Large intestine (tissue), 3 donors: ENCODE data around the gene TPT1. TPM values are rescaled to one million over a fixed set of nuclear protein-coding genes. Genes with fewer than 3 reads are reported as not detected.

Experiments used
- DNase-seq, 2 donors: peaks; one replicate each; pipeline versions ENCODE4 v3.0.0 to v3.0.0-alpha.2; 2013
- H3K27ac ChIP-seq: one replicate; pipeline ENCODE4 v1.5.1; 2013; ENCODE audit warnings: low read length
- H3K27me3 ChIP-seq: 2 replicates; pipeline ENCODE4 v1.6.1; 2013; ENCODE audit warnings: low read length; ENCODE audit not compliant: control insufficient read depth, insufficient read depth
- H3K36me3 ChIP-seq: 2 replicates; pipeline ENCODE4 v1.6.1; 2013; ENCODE audit warnings: low read length; ENCODE audit not compliant: control insufficient read depth, insufficient read depth
- H3K4me1 ChIP-seq: one replicate; pipeline ENCODE4 v1.6.1; 2013; ENCODE audit warnings: low read length; ENCODE audit not compliant: control insufficient read depth, insufficient read depth
- H3K4me3 ChIP-seq: one replicate; pipeline ENCODE4 v1.5.1; 2013; ENCODE audit warnings: low read length
- H3K9me3 ChIP-seq: one replicate; pipeline ENCODE4 v1.6.1; 2013; ENCODE audit warnings: mild to moderate bottlenecking, low read depth, low read length, moderate library complexity; ENCODE audit not compliant: control insufficient read depth
- WGBS: methylation state at CpG from one replicate; pipeline ENCODE4 v1.1.5; 2013; ENCODE audit warnings: low lambda C conversion rate; ENCODE audit not compliant: insufficient coverage; 5-methylcytosine and 5-hydroxymethylcytosine counted together
- polyA plus RNA-seq: library from polyadenylated mRNA; unstranded; fragments of 120-200 nt; gene quantifications from one replicate; pipeline ENCODE4 v1.2.1, GENCODE V29; 2013

Gene TPT1
- polyA plus RNA-seq, 1 donor = 9,736 TPM

- 13% methylated on average over 1 of the region's 3 CpGs for WGBS
- H3K36me3 ChIP-seq = no peaks in the 10 kb centered on the region
- H3K9me3 ChIP-seq = no peaks in the 10 kb centered on the region
- H3K4me1 ChIP-seq = no peaks in the 10 kb centered on the region
- DNase-seq = no peak
- H3K4me3 ChIP-seq = no peak overlapping the region
- no peaks in the 10 kb centered on the region for H3K27me3 ChIP-seq
- no peak overlapping the region for H3K27ac ChIP-seq
Measured at GRCh38 chr13:45328661-45329111, 12.3 kb downstream of the TPT1 start.

DNA sequence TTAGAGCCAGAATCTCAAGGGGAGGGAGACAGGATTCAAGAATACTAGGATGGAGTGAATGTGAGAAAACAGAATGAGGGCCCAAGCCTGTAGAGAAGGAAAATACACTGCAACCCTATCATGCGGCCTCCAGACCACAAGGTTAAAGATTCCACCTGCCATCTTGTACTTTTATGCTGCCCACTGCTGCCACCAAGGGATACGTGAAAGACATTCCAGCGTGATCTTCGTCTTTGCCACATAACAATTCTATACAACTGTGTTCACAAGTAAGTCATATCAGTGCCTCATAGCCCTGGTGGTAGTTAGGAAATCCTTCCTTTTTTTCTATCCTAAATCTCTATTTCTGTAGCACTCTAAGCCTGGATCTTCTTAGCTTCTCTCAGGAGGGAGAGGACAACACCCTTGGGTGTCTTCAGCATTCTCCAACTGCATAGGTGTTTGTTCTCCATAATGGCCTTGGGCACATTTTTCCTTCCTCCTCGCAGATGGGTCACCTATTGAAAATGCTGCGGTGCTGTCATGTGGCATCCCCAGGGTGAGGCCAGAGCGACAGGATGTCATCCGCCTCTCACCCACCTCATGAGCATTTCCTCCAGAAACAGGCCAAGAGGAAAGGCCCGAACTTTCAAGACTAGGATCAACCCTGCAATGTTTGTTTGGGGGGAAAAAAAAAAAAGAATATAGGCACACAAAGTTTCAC, 13.6 kb downstream of the TPT1 start:
- H3K27me3 ChIP-seq = no peaks in the 10 kb centered on the region
- 93% methylated on average over 2 of the region's 9 CpGs for WGBS
- DNase-seq = no peak
- H3K27ac ChIP-seq = no peak overlapping the region
- no peaks in the 10 kb centered on the region for H3K4me1 ChIP-seq
- no peak overlapping the region for H3K4me3 ChIP-seq
- no peaks in the 10 kb centered on the region for H3K36me3 ChIP-seq
- no peaks in the 10 kb centered on the region for H3K9me3 ChIP-seq

- Histone ChIP-seq H3K4me1 (no peaks in the 10 kb centered on the region), H3K27ac (no peak overlapping the region), H3K27me3 (no peaks in the 10 kb centered on the region), H3K4me3 (no peak overlapping the region), H3K9me3 (no peaks in the 10 kb centered on the region), H3K36me3 (no peaks in the 10 kb centered on the region)
- 100% methylated on average over 1 of the region's 4 CpGs for WGBS
- no peak for DNase-seq
Measured at GRCh38 chr13:45325806-45326205, 15.2 kb downstream of the TPT1 start.

DNA sequence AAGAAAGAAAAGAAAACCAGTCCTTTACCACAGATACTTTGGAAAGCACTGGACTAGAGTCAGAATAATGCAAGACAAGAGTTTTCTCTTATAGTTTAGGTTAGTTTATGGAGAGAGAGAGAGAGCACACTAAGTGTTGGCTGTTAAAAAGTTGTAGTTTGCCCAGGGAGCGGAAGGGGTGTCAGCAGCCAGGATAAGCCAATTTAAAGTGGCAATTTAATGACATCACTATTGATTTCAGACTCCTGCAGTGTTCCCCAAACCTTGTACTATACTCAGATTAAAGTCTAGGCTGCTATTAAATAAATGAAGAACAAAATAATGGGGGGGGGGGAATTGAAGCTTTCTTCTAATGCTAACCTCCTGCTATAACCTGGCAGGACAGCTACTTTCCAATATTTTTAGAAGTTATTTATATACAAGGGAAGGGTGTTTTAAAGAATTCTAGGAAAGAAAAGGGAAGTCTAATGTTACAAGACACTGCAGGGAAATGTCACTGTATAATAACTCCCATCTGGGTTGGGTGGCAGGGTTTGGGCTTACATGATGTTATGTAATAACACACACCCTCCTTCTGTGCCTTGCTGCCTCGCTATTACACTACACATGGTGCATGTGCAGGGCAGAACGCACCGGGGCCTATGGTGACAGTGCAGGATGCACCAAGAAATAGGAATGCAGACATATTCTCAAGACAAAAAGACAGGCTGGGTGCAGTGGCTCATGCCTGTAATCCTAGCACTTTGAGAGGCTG, 19.9 kb downstream of the TPT1 start:
- no CpG with 5 or more reads among the region's 4 CpGs for WGBS

DNA sequence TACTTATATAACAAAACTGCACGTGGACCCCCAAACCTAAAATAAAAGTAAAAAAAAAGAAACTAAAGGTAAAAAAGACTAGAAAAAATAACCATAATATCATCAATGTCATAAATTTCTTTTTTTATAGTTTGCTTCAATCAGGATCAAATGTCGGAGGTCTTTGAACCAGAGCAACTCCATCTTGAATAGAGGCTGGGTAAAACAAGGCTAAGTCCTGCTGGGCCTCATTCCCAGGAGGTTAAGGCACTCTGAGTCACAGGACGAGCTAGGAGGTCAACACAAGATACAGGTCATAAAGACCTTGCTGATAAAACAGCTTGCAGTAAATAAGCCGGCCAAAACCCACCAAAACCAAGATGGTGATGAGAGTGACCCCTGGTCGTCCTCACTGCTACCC, 24.0 kb downstream of the TPT1 start:
- Histone ChIP-seq H3K4me3 (no peak overlapping the region), H3K36me3 (no peaks in the 10 kb centered on the region), H3K4me1 (peaks cover 7% of the 10 kb centered on the region), H3K27me3 (no peaks in the 10 kb centered on the region), H3K9me3 (no peaks in the 10 kb centered on the region), H3K27ac (no peak overlapping the region)
- 80% methylated on average over 1 of the region's 5 CpGs for WGBS
- no peak for DNase-seq

More for the DNA sequence above, 19.9 kb downstream of the TPT1 start:
- Histone ChIP-seq H3K36me3 (no peaks in the 10 kb centered on the region), H3K27ac (no peak overlapping the region), H3K9me3 (no peaks in the 10 kb centered on the region), H3K27me3 (no peaks in the 10 kb centered on the region), H3K4me1 (peaks cover under 1% of the 10 kb centered on the region), H3K4me3 (no peak overlapping the region)
- DNase-seq = no peak

GRCh38 chr13:45316338-45316737, 24.6 kb downstream of the TPT1 start:
- peak overlapping the region; percentile 39 for H3K4me3 ChIP-seq

GRCh38 chr13:45315520-45316167, 25.3 kb downstream of the TPT1 start:
- no peak for DNase-seq
- Histone ChIP-seq H3K9me3 (no peaks in the 10 kb centered on the region), H3K4me3 (no peak overlapping the region), H3K36me3 (no peaks in the 10 kb centered on the region), H3K27me3 (no peaks in the 10 kb centered on the region), H3K4me1 (peaks cover 12% of the 10 kb centered on the region), H3K27ac (no peak overlapping the region)
- WGBS = 93% methylated on average over 4 of the region's 11 CpGs

More at GRCh38 chr13:45316338-45316737, 24.6 kb downstream of the TPT1 start:
- WGBS = 7% methylated on average over 2 of the region's 6 CpGs
- Histone ChIP-seq H3K27me3 (no peaks in the 10 kb centered on the region), H3K27ac (peak overlapping the region; percentile 41), H3K4me1 (peaks cover 7% of the 10 kb centered on the region), H3K36me3 (no peaks in the 10 kb centered on the region), H3K9me3 (no peaks in the 10 kb centered on the region)
- DNase-seq = peak in 1 of 2 donors; percentile 54

DNA sequence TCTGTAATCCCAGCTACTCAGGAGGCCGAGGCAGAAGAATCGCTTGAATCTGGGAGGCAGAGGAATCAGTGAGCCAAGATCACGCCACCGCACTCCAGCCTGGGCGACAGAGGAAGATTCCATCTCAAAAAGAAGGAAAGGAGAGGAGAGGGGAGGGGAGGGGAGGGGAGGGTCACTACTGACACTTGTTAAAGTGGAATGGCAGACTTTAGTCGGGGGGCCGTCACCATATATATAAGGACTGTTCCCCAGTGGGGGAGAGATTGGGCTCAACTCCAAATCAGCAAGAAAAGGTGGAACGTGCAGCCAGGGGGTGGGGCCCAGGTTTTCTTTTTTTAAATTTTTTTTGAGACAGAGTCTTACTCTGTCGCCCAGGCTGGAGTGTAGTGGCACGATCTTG, 26.2 kb downstream of the TPT1 start:
- Histone ChIP-seq H3K36me3 (no peaks in the 10 kb centered on the region), H3K27ac (no peak overlapping the region), H3K9me3 (no peaks in the 10 kb centered on the region), H3K4me1 (peaks cover 12% of the 10 kb centered on the region), H3K4me3 (no peak overlapping the region), H3K27me3 (no peaks in the 10 kb centered on the region)
- no peak for DNase-seq
- WGBS = 100% methylated on average over 1 of the region's 10 CpGs

GRCh38 chr13:45310341-45311131, 30.4 kb downstream of the TPT1 start:
- no peak for DNase-seq
- WGBS = 40% methylated on average over 1 of the region's 15 CpGs
- Histone ChIP-seq H3K4me1 (peaks cover 6% of the 10 kb centered on the region), H3K27ac (no peak overlapping the region), H3K27me3 (no peaks in the 10 kb centered on the region), H3K4me3 (peak overlapping the region; percentile 51), H3K36me3 (no peaks in the 10 kb centered on the region), H3K9me3 (no peaks in the 10 kb centered on the region)

DNA sequence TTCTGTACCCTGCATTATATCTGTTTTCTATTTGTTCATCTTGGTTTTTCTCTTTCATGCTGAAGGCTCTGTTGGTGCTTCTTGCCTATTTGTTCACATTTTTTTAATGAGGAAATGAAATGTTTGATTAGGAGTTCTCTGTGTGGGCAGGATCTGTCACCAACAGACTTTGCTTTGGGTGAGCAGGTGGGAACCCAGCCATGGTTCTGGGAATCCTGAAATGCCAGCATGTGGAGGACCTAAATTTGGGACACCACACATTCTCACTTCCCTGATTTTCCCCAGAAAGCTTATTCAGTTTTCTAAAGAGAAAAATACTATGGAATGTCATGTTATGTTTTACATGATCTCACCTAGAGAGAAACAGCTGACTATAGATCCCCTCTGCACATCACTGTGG, 34.0 kb downstream of the TPT1 start:
- Histone ChIP-seq H3K4me3 (no peak overlapping the region), H3K27me3 (peaks cover 3% of the 10 kb centered on the region), H3K36me3 (no peaks in the 10 kb centered on the region), H3K9me3 (no peaks in the 10 kb centered on the region), H3K4me1 (peaks cover 4% of the 10 kb centered on the region), H3K27ac (no peak overlapping the region)
- DNase-seq = no peak
